IMR-90 (cell line): ENCODE data around the gene ROBO1. TPM values are rescaled to one million over a fixed set of nuclear protein-coding genes. Genes with fewer than 3 reads are reported as not detected.
"Not testable (repeated sequence)": the region's sequence is repeated elsewhere in the genome, so short reads cannot be mapped to it uniquely, and the experiment has no call there.

Experiments
- ATAC-seq: fragments of 200-7000 bp; cut with Tn5 transposase; 2 replicates; pipeline ENCODE4 v1.9.1; 2020; ENCODE audit warnings: low read depth, mild to moderate bottlenecking, moderate library complexity
- BruUV-seq: library from RNA; stranded (reverse); fragments of 400-500 nt; replicated peaks from 2 replicates; lab custom pipeline; 2021; lab: Mats Ljungman, UMichigan
- CTCF ChIA-PET: fragments of 300-600 bp; formaldehyde crosslinking; extraction: SDS; loops from one replicate; lab custom pipeline; 2021; ENCODE audit warnings: antibody characterized with exemption; lab: Yijun Ruan, JAX
- POLR2A ChIA-PET: fragments of 300-600 bp; sonication (Branson Sonifier 250); formaldehyde crosslinking; loops from one replicate; lab custom pipeline; 2022; ENCODE audit warnings: antibody characterized with exemption; ENCODE audit not compliant: unreplicated experiment; lab: Charles Lee
- DNase-seq: peaks from one replicate; pipeline ENCODE4 v3.0.0; 2013
- H2AFZ ChIP-seq: replicated peaks from 2 replicates; pipeline ENCODE3; 2013; ENCODE audit warnings: low read length, mild to moderate bottlenecking; ENCODE audit not compliant: poor library complexity
- H2AK5ac ChIP-seq: 2 replicates; pipeline ENCODE4 v1.6.1; 2013; ENCODE audit warnings: low read depth, low read length, inconsistent platforms
- H2AK9ac ChIP-seq: replicated peaks from 2 replicates; pipeline ENCODE3; 2013; ENCODE audit warnings: mild to moderate bottlenecking, low read depth, low read length, moderate library complexity; ENCODE audit not compliant: poor library complexity
- H2BK120ac ChIP-seq: 2 replicates; pipeline ENCODE4 v1.6.1; 2013; ENCODE audit warnings: low read depth, low read length, inconsistent platforms
- H2BK15ac ChIP-seq: 3 replicates; pipeline ENCODE4 v1.6.1; 2013; ENCODE audit warnings: low read depth, low read length, inconsistent platforms
- H2BK20ac ChIP-seq: 2 replicates; pipeline ENCODE4 v1.6.1; 2013; ENCODE audit warnings: low read depth, mild to moderate bottlenecking, inconsistent platforms, low read length, moderate library complexity
- H2BK5ac ChIP-seq: 2 replicates; pipeline ENCODE4 v1.6.1; 2013; ENCODE audit warnings: mild to moderate bottlenecking, low read depth, low read length, inconsistent platforms; ENCODE audit not compliant: poor library complexity, severe bottlenecking
- H3K14ac ChIP-seq: replicated peaks from 2 replicates; pipeline ENCODE4 v1.6.1; 2013; ENCODE audit warnings: low read depth, low read length, inconsistent platforms
- H3K18ac ChIP-seq: 2 replicates; pipeline ENCODE4 v1.6.1; 2013; ENCODE audit warnings: low read depth, low read length, control low read depth
- H3K23ac ChIP-seq: 2 replicates; pipeline ENCODE4 v1.6.1; 2013; ENCODE audit warnings: low read depth, low read length, inconsistent platforms
- H3K27ac ChIP-seq: 2 replicates; pipeline ENCODE4 v1.5.1; 2013; ENCODE audit warnings: mild to moderate bottlenecking, control low read depth, low read length; ENCODE audit not compliant: insufficient read depth
- H3K27me3 ChIP-seq: 2 replicates; pipeline ENCODE4 v1.6.1; 2013; ENCODE audit warnings: low read length; ENCODE audit not compliant: control insufficient read depth, insufficient read depth
- H3K36me3 ChIP-seq: 2 replicates; pipeline ENCODE4 v1.6.1; 2013; ENCODE audit warnings: low read length, mixed read lengths; ENCODE audit not compliant: control insufficient read depth, insufficient read depth
- H3K4ac ChIP-seq: 2 replicates; pipeline ENCODE4 v1.6.1; 2013; ENCODE audit warnings: low read depth, low read length, inconsistent platforms
- H3K4me1 ChIP-seq: 2 replicates; pipeline ENCODE4 v1.6.1; 2013; ENCODE audit warnings: low read length, mixed read lengths; ENCODE audit not compliant: control insufficient read depth, insufficient read depth
- H3K4me2 ChIP-seq: 2 replicates; pipeline ENCODE4 v1.6.1; 2013; ENCODE audit warnings: low read depth, mild to moderate bottlenecking, control low read depth, low read length, moderate library complexity
- H3K4me3 ChIP-seq: 2 replicates; pipeline ENCODE4 v1.5.1; 2013; ENCODE audit warnings: low read depth, mild to moderate bottlenecking, control low read depth, low read length, moderate library complexity; ENCODE audit not compliant: insufficient read depth
- H3K56ac ChIP-seq: 2 replicates; pipeline ENCODE4 v1.6.1; 2013; ENCODE audit warnings: low read length, inconsistent platforms; ENCODE audit not compliant: insufficient read depth; ENCODE audit errors: extremely low read depth
- H3K79me1 ChIP-seq, 2 experiments: 2 replicates each; pipeline ENCODE4 v1.6.1; 2013; ENCODE audit warnings: low read length in 2 of 2, inconsistent platforms in 1 of 2, low read depth in 1 of 2
- H3K9ac ChIP-seq: 2 replicates; pipeline ENCODE4 v1.6.1; 2013; ENCODE audit warnings: low read depth, low read length, control low read depth
- H3K9me1 ChIP-seq: 2 replicates; pipeline ENCODE4 v1.6.1; 2013; ENCODE audit warnings: low read length, inconsistent platforms; ENCODE audit not compliant: insufficient read depth
- H3K9me3 ChIP-seq: 2 replicates; pipeline ENCODE4 v1.6.1; 2013; ENCODE audit warnings: low read length; ENCODE audit not compliant: control insufficient read depth, insufficient read depth
- H4K20me1 ChIP-seq: 2 replicates; pipeline ENCODE4 v1.6.1; 2013; ENCODE audit warnings: low read length, inconsistent platforms; ENCODE audit not compliant: insufficient read depth
- H4K5ac ChIP-seq: 2 replicates; pipeline ENCODE4 v1.6.1; 2013; ENCODE audit warnings: mild to moderate bottlenecking, low read depth, low read length, control low read depth
- H4K8ac ChIP-seq, 2 experiments: 2 replicates each; pipeline ENCODE4 v1.6.1; 2013; ENCODE audit warnings: low read depth in 2 of 2, low read length in 2 of 2, control low read depth in 1 of 2, inconsistent platforms in 1 of 2
- H4K91ac ChIP-seq: 2 replicates; pipeline ENCODE4 v1.6.1; 2013; ENCODE audit warnings: low read depth, low read length, inconsistent platforms; ENCODE audit not compliant: insufficient read depth
- CEBPB ChIP-seq: IDR thresholded peaks from 2 replicates; pipeline ENCODE4 v1.6.1; 2012; ENCODE audit warnings: low read depth, low read length, improper control_type of control experiment
- RCOR1 ChIP-seq: IDR thresholded peaks from 2 replicates; pipeline ENCODE4 v1.6.1; 2012; ENCODE audit warnings: mild to moderate bottlenecking, low read length, improper control_type of control experiment; ENCODE audit not compliant: insufficient replicate concordance
- RFX5 ChIP-seq: IDR thresholded peaks from 2 replicates; pipeline ENCODE4 v1.8.0; 2012; ENCODE audit warnings: low read depth, mild to moderate bottlenecking, low read length, moderate library complexity
- USF2 ChIP-seq: fragments of 150-350 bp; IDR thresholded peaks from 2 replicates; pipeline ENCODE4 v1.6.1; 2017; ENCODE audit warnings: mild to moderate bottlenecking, antibody characterized with exemption, low read length, low read depth
- WGBS, 2 experiments: methylation state at CpG; one replicate each; pipeline versions ENCODE4 v1.1.5 to v1.1.7; 2013; ENCODE audit warnings: missing lambda C conversion rate in 2 of 2; ENCODE audit not compliant: insufficient read length in 1 of 2; ENCODE audit errors: extremely low coverage in 2 of 2; 5-methylcytosine and 5-hydroxymethylcytosine counted together
- dilution Hi-C: fragments of 300-500 bp; cut with HindIII; formaldehyde crosslinking; loops from one replicate; pipeline ENCODE4 v1.14.3; 2018; ENCODE audit warnings: low sequenced_read_pairs; ENCODE audit not compliant: unreplicated experiment
- in situ Hi-C: fragments of 300-500 bp; cut with MboI; formaldehyde crosslinking; loops from 3 replicates; pipeline ENCODE4 v1.14.3; 2019; ENCODE audit warnings: low sequenced_read_pairs, inconsistent platforms, mixed read lengths
- intact Hi-C: fragments of 100-400 bp; cut with micrococcal nuclease; formaldehyde crosslinking; loops from 2 replicates; pipeline ENCODE4 v1.10.0; 2022
- polyA plus RNA-seq, 3 experiments: library from polyadenylated mRNA; depleted of rRNA; stranded (reverse); fragments of >200 nt; gene quantifications; 2 replicates each; pipeline ENCODE4 v1.2.3, GENCODE V29; 2012; ENCODE audit warnings: low replicate concordance in 1 of 3
- total RNA-seq: library from RNA; depleted of rRNA; stranded (reverse); fragments of >200 nt; gene quantifications from 2 replicates; pipeline ENCODE4 v1.2.3, GENCODE V29; 2012

Gene ROBO1
- total and polyA plus RNA-seq, 2 of the 4 experiments (the other 2 are of a cell fraction): 24.1 to 53.9 TPM

- Histone ChIP-seq H4K20me1 (no peaks in the 10 kb centered on the region), H2BK15ac (no peak overlapping the region), H2BK5ac (no peak overlapping the region), H3K9me1 (no peaks in the 10 kb centered on the region), H3K4me1 (no peaks in the 10 kb centered on the region), H2AK9ac (no peak overlapping the region), H3K14ac (no peak overlapping the region), H3K4me3 (no peak overlapping the region), H4K5ac (no peak overlapping the region), H4K91ac (no peak overlapping the region), H3K9ac (no peak overlapping the region), H2AFZ (no peak overlapping the region), H2BK20ac (no peak overlapping the region), H3K27ac (no peak overlapping the region), H3K18ac (no peak overlapping the region), H4K8ac (no peak overlapping the region), H3K56ac (no peak overlapping the region), H2AK5ac (no peak overlapping the region), H3K36me3 (no peaks in the 10 kb centered on the region), H3K27me3 (no peaks in the 10 kb centered on the region), H3K4me2 (no peak overlapping the region), H3K4ac (no peak overlapping the region), H3K9me3 (no peaks in the 10 kb centered on the region), H2BK120ac (no peak overlapping the region), H3K23ac (no peak overlapping the region), H3K79me1 (no peaks in the 10 kb centered on the region)
- dilution Hi-C loops (no loop called here), in situ Hi-C loops (no loop called here), intact Hi-C loops (no loop called here)
- ATAC-seq (peak; percentile 35; the same call in 1 of the 2 replicates), DNase-seq (peak; percentile 46)
- ChIA-PET CTCF (no interaction called here), POLR2A (no interaction called here)
- TF ChIP-seq RCOR1 (no peak), CEBPB (peak; percentile 91), USF2 (no peak), RFX5 (no peak)
- BruUV-seq: no TSS peak
- WGBS, 2 experiments: no CpG with 5 or more reads among the region's 3 CpGs
Measured at GRCh38 chr3:79326642-79327041, 441.2 kb downstream of the ROBO1 start.

DNA sequence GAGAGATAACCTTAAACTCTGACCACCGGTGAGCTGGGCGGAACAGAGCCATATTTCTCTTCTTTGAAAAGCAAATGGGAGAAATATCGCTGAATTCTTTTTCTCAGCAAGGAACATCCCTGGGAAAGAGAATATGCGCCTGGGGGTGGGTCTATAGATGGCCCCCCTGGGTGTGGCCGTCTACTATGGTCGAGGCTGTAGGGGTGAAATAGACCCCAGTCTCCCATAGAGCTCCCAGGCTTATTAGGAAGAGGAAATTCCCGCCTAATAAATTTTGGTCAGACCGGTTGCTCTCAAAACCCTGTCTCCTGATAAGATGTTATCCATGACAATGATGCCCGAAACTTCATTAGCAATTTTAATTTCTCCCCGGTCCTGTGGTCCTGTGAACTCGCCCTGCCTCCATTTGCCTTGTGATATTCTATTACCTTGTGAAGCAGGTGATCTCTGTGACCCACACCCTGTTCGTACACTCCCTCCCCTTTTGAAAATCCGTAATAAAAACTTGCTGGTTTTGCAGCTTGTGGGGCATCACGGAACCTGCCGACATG lies 441.9 kb downstream of the ROBO1 start:
- CTCF ChIA-PET, H2BK15ac ChIP-seq, H3K4me3 ChIP-seq, H3K27ac ChIP-seq, H3K79me1 ChIP-seq, H4K20me1 ChIP-seq, H2AK5ac ChIP-seq, H3K9me1 ChIP-seq, H2AK9ac ChIP-seq, H3K9ac ChIP-seq, H4K91ac ChIP-seq, H3K36me3 ChIP-seq, H3K4me1 ChIP-seq, H3K4ac ChIP-seq, POLR2A ChIA-PET, H2BK120ac ChIP-seq, dilution Hi-C loops, DNase-seq, H3K23ac ChIP-seq, H3K18ac ChIP-seq, H3K9me3 ChIP-seq, H3K56ac ChIP-seq, H3K14ac ChIP-seq, in situ Hi-C loops, intact Hi-C loops, H2BK5ac ChIP-seq, H4K5ac ChIP-seq, H3K4me2 ChIP-seq, H2AFZ ChIP-seq, ATAC-seq, H3K27me3 ChIP-seq, H4K8ac ChIP-seq, BruUV-seq, H2BK20ac ChIP-seq: not testable (repeated sequence)
- 100% methylated on average over 2 of the region's 15 CpGs; no CpG with 5 or more reads in 1 of the 2 experiments for WGBS, 2 experiments
